Chondrocyte (in vitro differentiated cells): ENCODE results near the gene INTS11. TPM values are rescaled to one million over a fixed set of nuclear protein-coding genes. Genes with fewer than 3 reads are reported as not detected.

Experiments
- DNase-seq: peaks from one replicate; pipeline ENCODE4 v3.0.0; 2021; ENCODE audit warnings: mixed read lengths, low spot score
- H3K27ac Mint-ChIP-seq: one replicate; pipeline ENCODE4 v1.8.0; 2021; ENCODE audit warnings: mild to moderate bottlenecking, moderate library complexity, mixed read lengths; ENCODE audit not compliant: unreplicated experiment
- H3K27me3 Mint-ChIP-seq: 2 replicates; pipeline ENCODE4 v1.8.0; 2021; ENCODE audit warnings: low read depth, mixed read lengths
- H3K36me3 Mint-ChIP-seq: 2 replicates; pipeline ENCODE4 v1.8.0; 2021; ENCODE audit warnings: low read depth, mixed read lengths
- H3K4me1 Mint-ChIP-seq: 2 replicates; pipeline ENCODE4 v1.8.0; 2021; ENCODE audit warnings: low read depth, mild to moderate bottlenecking, mixed read lengths
- H3K4me3 Mint-ChIP-seq: one replicate; pipeline ENCODE4 v1.8.0; 2021; ENCODE audit warnings: mild to moderate bottlenecking, moderate library complexity, mixed read lengths; ENCODE audit not compliant: unreplicated experiment
- H3K9me3 Mint-ChIP-seq: 2 replicates; pipeline ENCODE4 v1.8.0; 2021; ENCODE audit warnings: low read depth, mixed read lengths
- total RNA-seq: library from RNA; stranded (reverse); gene quantifications from 3 replicates; pipeline ENCODE4 v1.2.1, GENCODE V29; 2021
- TF ChIP-seq, protein P1 (sequence below): fragments of 200-600 bp; sonication (generic); IDR thresholded peaks from 2 replicates; pipeline ENCODE4 v1.5.0; 2021; ENCODE audit warnings: antibody characterized with exemption, mild to moderate bottlenecking, moderate library complexity

The INTS11 gene
- total RNA-seq, 1 donor from 2014 or later, result 73.8 TPM

DNA sequence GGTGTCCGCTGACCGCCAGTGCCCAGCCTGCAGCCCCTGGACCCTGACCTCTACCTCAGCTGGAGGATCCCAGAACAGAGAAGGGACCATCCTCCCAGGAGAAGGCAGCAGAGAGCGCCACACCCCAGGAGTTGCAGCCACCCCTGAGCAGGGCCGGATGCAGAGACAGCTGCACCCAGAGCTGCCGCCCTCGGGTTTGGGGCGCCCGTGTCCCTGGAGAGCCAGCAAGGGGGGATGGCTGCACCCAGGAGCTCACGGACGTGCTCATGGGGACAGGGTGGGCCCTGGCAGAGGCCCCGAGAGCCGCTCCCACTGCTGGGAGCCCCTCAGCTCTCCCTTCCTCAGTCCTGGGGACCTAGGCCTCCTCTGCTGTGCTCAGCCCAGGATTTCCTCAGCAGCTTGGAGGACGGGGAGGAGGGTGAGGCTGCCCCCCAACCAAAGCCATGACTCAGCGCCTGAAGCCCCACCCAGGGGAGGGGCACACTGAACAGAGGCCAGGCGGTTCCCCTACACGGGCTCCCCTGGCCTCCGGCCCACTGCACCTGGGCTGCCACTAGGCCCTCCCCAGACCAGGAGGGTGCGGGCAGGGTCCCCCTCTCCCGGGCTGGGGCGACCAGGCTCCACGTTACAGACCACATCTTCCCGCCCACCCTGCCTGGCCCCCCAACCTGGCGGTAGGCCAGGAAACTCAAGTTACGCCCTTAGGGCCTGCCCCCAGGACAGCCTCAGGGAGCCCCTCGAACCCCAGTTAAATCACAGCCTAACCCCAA lies 19.0 kb downstream of the INTS11 start:
- H3K27me3 Mint-ChIP-seq, result no peaks in the 10 kb centered on the region
- TF ChIP-seq, protein P1, sequence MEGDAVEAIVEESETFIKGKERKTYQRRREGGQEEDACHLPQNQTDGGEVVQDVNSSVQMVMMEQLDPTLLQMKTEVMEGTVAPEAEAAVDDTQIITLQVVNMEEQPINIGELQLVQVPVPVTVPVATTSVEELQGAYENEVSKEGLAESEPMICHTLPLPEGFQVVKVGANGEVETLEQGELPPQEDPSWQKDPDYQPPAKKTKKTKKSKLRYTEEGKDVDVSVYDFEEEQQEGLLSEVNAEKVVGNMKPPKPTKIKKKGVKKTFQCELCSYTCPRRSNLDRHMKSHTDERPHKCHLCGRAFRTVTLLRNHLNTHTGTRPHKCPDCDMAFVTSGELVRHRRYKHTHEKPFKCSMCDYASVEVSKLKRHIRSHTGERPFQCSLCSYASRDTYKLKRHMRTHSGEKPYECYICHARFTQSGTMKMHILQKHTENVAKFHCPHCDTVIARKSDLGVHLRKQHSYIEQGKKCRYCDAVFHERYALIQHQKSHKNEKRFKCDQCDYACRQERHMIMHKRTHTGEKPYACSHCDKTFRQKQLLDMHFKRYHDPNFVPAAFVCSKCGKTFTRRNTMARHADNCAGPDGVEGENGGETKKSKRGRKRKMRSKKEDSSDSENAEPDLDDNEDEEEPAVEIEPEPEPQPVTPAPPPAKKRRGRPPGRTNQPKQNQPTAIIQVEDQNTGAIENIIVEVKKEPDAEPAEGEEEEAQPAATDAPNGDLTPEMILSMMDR, result peak; percentile 28
- peak overlapping the region; percentile 32 for H3K27ac Mint-ChIP-seq
- H3K36me3 Mint-ChIP-seq, result no peaks in the 10 kb centered on the region
- no peak for DNase-seq
- no peaks in the 10 kb centered on the region for H3K9me3 Mint-ChIP-seq
- peaks cover 30% of the 10 kb centered on the region for H3K4me1 Mint-ChIP-seq
- peak overlapping the region; percentile 82 for H3K4me3 Mint-ChIP-seq

DNA sequence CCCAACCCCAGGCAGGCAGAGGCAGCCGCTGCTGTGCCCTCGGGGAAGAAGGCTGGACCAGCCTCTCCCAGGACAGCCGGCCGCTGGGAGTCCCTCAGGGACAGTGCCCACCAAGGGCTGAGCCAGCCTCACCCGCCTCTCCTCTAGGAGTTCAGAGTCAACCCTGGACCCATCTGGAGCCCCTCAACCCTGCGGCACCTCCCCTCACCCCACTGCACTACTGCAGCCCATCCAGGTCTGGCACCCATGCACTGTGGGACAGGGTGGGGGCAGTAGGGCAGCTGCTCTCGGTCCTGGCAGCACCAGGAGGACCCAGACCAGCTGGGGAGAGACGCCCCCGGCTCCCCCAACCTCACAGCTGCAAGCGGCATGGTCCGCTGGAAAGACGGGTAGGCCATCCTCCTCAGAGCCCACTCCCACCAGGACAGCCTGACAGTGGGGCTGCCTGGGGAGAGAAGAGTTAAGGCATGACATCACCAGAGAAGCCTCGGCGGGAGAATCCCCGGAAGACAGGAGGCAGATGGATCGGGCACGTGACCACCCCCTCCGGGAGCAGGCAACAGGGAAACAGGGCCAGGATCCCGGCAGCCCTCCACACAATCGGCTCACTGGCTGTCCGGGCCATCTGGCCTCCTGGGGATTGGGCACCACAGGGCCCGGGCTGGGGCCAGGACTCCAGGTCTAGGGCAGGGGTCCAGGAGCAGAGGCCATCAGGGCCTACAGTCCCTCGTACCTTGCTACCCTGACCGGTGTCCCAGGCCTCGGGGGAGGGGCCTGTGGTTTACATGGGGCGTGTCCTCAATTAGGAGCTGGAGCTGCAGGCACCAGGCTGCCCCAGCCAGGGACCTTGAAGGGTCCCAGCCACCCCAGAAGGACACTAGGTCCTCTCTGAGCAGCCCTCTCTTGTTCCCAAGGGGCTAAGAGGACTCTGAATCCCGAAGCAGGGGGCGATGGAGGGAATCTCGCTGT lies 19.8 kb downstream of the INTS11 start:
- Mint-ChIP-seq H3K4me1 (peaks cover 30% of the 10 kb centered on the region), H3K9me3 (no peaks in the 10 kb centered on the region), H3K4me3 (peak overlapping the region; percentile 82), H3K36me3 (no peaks in the 10 kb centered on the region), H3K27ac (peak overlapping the region; percentile 68), H3K27me3 (no peaks in the 10 kb centered on the region)
- TF ChIP-seq, protein P1, result no peak
- no peak for DNase-seq

DNA sequence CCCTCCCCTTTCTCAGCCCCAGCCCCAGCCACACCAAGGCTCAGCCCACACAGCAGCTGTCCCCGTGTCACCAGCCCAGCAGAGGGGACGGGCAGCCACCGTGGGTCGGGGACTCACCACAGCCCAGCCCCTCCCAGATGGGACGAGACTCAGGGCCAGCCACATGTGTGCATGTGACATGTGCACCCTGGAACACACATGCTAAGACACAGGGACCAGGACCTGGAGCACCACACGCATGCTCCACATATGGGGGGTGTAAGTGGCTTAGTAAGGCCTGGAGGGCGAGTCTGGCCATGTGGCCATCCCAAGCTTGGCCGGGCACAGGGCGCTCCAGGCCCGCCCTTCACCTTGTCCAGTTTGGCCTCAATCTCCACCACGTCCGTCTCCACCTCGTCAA lies 20.7 kb downstream of the INTS11 start:
- Mint-ChIP-seq H3K36me3 (no peaks in the 10 kb centered on the region), H3K4me1 (peaks cover 30% of the 10 kb centered on the region), H3K27me3 (no peaks in the 10 kb centered on the region), H3K27ac (no peak overlapping the region), H3K9me3 (no peaks in the 10 kb centered on the region), H3K4me3 (no peak overlapping the region)
- DNase-seq, result no peak
- TF ChIP-seq, protein P1, result no peak

DNA sequence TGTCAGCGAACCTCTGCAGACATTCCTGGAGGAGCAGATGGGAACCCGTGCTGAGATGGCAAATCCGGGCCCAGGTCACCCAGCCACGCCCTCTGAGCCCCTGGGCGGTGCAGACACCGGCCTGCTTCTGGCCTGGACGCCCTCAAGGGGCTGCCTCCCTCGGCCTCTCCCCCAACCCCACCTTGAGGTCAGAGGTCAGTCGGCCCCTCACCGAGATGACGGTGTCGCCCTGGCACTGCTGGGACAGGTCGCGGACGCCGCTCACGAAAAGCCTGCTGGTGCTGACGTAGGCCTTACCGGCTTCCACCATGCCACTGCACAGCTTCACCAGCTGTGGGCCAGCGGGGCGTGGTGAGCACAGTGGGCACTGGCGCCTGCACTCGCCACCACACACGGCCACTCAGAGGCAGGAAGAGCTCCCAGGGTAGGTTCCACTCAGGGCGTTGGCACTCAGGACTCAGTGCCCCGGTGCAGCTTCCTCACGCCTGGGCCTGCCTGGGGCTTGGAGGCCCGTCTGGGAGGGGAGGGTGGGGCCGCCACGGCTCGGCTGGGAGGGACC lies 21.4 kb downstream of the INTS11 start:
- H3K4me3 Mint-ChIP-seq, result no peak overlapping the region
- H3K4me1 Mint-ChIP-seq, result peaks cover 30% of the 10 kb centered on the region
- H3K36me3 Mint-ChIP-seq, result no peaks in the 10 kb centered on the region
- no peaks in the 10 kb centered on the region for H3K27me3 Mint-ChIP-seq
- no peaks in the 10 kb centered on the region for H3K9me3 Mint-ChIP-seq
- no peak overlapping the region for H3K27ac Mint-ChIP-seq
- DNase-seq, result no peak
- TF ChIP-seq, protein P1, result no peak

DNA sequence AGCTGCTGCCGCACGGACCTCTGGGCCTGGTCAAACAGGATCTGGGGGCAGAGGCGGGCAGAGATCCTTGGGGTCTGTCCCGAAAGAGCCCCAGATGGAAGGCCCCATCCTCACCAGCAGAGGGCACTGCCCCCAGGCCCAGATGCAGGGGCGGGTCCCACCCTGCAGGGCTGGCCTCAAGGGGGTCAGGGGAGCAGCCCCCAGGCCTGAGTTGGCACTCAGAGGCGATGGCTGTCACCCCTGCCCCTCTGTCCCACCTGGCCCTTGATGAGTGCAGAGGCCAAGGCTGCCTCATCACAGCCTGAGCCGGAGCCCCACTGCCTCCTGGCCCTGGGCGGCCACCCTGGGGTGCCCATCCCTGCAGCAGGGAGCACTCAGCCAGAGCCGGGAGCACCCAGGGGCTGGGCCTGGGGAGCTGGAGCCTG lies 22.4 kb downstream of the INTS11 start:
- Mint-ChIP-seq H3K4me1 (peaks cover 28% of the 10 kb centered on the region), H3K27me3 (no peaks in the 10 kb centered on the region), H3K9me3 (no peaks in the 10 kb centered on the region), H3K27ac (no peak overlapping the region), H3K36me3 (no peaks in the 10 kb centered on the region), H3K4me3 (no peak overlapping the region)
- DNase-seq, result no peak
- TF ChIP-seq, protein P1, result peak; percentile 70
